Astrocyte (in vitro differentiated cells and primary cell): ENCODE results near the gene FCRLA. TPM values are rescaled to one million over a fixed set of nuclear protein-coding genes. Genes with fewer than 3 reads are reported as not detected.

Experiments
- DNase-seq: peaks from one replicate; pipeline ENCODE4 v3.0.0-alpha.2; 2010; ENCODE audit warnings: low read depth
- FAIRE-seq: peaks from 2 replicates; lab custom pipeline; 2011; peaks lifted over from hg19 to GRCh38; lab: Jason Lieb, UNC
- H2AFZ ChIP-seq: 2 replicates; pipeline ENCODE4 v1.6.0; 2012; ENCODE audit warnings: low read depth, low read length, inconsistent platforms
- H3K27ac ChIP-seq: 2 replicates; pipeline ENCODE4 v1.5.1; 2011; ENCODE audit warnings: low read depth, low read length, inconsistent platforms
- H3K27me3 ChIP-seq: 2 replicates; pipeline ENCODE4 v1.6.0; 2011; ENCODE audit warnings: low read length, inconsistent platforms; ENCODE audit not compliant: insufficient read depth
- H3K36me3 ChIP-seq: 2 replicates; pipeline ENCODE4 v1.5.1; 2011; ENCODE audit warnings: low read length, inconsistent platforms; ENCODE audit not compliant: insufficient read depth
- H3K4me1 ChIP-seq: 2 replicates; pipeline ENCODE4 v1.5.1; 2011; ENCODE audit warnings: low read length, inconsistent platforms; ENCODE audit not compliant: insufficient read depth
- H3K4me2 ChIP-seq: 2 replicates; pipeline ENCODE4 v1.6.0; 2012; ENCODE audit warnings: low read length, inconsistent platforms
- H3K4me3 ChIP-seq: 2 replicates; pipeline ENCODE4 v1.5.1; 2011; ENCODE audit warnings: low read depth, mild to moderate bottlenecking, low read length, inconsistent platforms; ENCODE audit not compliant: insufficient read depth
- H3K79me2 ChIP-seq: 2 replicates; pipeline ENCODE4 v1.6.0; 2012; ENCODE audit warnings: mild to moderate bottlenecking, low read length, inconsistent platforms; ENCODE audit not compliant: insufficient read depth
- H3K9ac ChIP-seq: 2 replicates; pipeline ENCODE4 v1.6.0; 2012; ENCODE audit warnings: mild to moderate bottlenecking, low read length, inconsistent platforms
- H3K9me3 ChIP-seq: 2 replicates; pipeline ENCODE4 v1.5.1; 2012; ENCODE audit warnings: low read depth, mild to moderate bottlenecking, low read length, inconsistent platforms; ENCODE audit not compliant: insufficient read depth
- H4K20me1 ChIP-seq: 2 replicates; pipeline ENCODE4 v1.6.0; 2012; ENCODE audit warnings: low read length, inconsistent platforms; ENCODE audit not compliant: insufficient read depth
- H3K27ac Mint-ChIP-seq: one replicate; pipeline ENCODE4 v1.8.0; 2021; ENCODE audit warnings: mild to moderate bottlenecking, mixed read lengths; ENCODE audit not compliant: unreplicated experiment
- H3K27me3 Mint-ChIP-seq: one replicate; pipeline ENCODE4 v1.8.0; 2021; ENCODE audit warnings: low read depth, mixed read lengths; ENCODE audit not compliant: unreplicated experiment
- H3K36me3 Mint-ChIP-seq: one replicate; pipeline ENCODE4 v1.8.0; 2021; ENCODE audit warnings: low read depth, mixed read lengths; ENCODE audit not compliant: unreplicated experiment
- H3K4me1 Mint-ChIP-seq: one replicate; pipeline ENCODE4 v1.8.0; 2021; ENCODE audit warnings: low read depth, mixed read lengths; ENCODE audit not compliant: unreplicated experiment
- H3K4me3 Mint-ChIP-seq: one replicate; pipeline ENCODE4 v1.8.0; 2021; ENCODE audit warnings: mild to moderate bottlenecking, moderate library complexity, mixed read lengths; ENCODE audit not compliant: unreplicated experiment
- H3K9me3 Mint-ChIP-seq: one replicate; pipeline ENCODE4 v1.8.0; 2021; ENCODE audit warnings: mild to moderate bottlenecking, mixed read lengths; ENCODE audit not compliant: unreplicated experiment
- EZH2 ChIP-seq: IDR thresholded peaks from 2 replicates; pipeline ENCODE4 v1.6.1; 2012; ENCODE audit warnings: mild to moderate bottlenecking, low read length, inconsistent platforms; ENCODE audit not compliant: insufficient read depth
- total RNA-seq: library from RNA; stranded (reverse); gene quantifications from 2 replicates; pipeline ENCODE4 v1.2.1, GENCODE V29; 2021
- TF ChIP-seq, protein P1 (sequence below): IDR thresholded peaks from 2 replicates; pipeline ENCODE4 v1.5.1; 2011; ENCODE audit warnings: low read depth, mild to moderate bottlenecking, inconsistent platforms, low read length, moderate library complexity; ENCODE audit not compliant: insufficient read depth

Gene FCRLA
- total RNA-seq, 1 donor from 2014 or later, result 0.45 TPM

DNA sequence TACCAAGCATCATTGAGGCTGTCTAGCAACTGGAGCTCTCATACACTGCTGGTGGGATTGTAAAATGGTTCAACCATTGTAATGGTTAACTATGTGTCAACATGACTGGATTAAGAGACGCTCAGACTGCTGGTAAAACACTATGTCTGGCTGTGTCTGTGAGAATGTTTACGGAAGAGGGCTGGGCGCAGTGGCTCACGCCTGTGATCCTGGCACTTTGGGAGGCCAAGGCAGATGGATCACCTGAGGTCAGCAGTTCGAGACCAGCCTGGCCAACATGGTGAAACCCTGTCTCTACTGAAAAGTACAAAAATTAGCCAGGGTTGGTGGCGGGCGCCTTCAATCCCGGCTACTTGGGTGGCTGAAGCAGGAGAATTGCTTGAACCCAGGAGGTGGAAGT is 4.8 kb upstream of the FCRLA start:
- FAIRE-seq (no peak), DNase-seq (no peak)
- Histone ChIP-seq H3K79me2 (no peaks in the 10 kb centered on the region), H3K27me3 (no peaks in the 10 kb centered on the region), H2AFZ (no peak overlapping the region), H3K4me1 (peaks cover 10% of the 10 kb centered on the region), H3K9ac (no peak overlapping the region), H3K36me3 (no peaks in the 10 kb centered on the region), H3K27ac (no peak overlapping the region), H4K20me1 (no peaks in the 10 kb centered on the region), H3K9me3 (no peaks in the 10 kb centered on the region), H3K4me2 (no peak overlapping the region), H3K4me3 (no peak overlapping the region)
- Mint-ChIP-seq H3K36me3 (no peaks in the 10 kb centered on the region), H3K4me1 (peaks cover 3% of the 10 kb centered on the region), H3K27ac (no peak overlapping the region), H3K4me3 (no peak overlapping the region), H3K27me3 (peaks cover 9% of the 10 kb centered on the region), H3K9me3 (peaks cover 2% of the 10 kb centered on the region)
- no peak for TF ChIP-seq EZH2
- TF ChIP-seq, protein P1, sequence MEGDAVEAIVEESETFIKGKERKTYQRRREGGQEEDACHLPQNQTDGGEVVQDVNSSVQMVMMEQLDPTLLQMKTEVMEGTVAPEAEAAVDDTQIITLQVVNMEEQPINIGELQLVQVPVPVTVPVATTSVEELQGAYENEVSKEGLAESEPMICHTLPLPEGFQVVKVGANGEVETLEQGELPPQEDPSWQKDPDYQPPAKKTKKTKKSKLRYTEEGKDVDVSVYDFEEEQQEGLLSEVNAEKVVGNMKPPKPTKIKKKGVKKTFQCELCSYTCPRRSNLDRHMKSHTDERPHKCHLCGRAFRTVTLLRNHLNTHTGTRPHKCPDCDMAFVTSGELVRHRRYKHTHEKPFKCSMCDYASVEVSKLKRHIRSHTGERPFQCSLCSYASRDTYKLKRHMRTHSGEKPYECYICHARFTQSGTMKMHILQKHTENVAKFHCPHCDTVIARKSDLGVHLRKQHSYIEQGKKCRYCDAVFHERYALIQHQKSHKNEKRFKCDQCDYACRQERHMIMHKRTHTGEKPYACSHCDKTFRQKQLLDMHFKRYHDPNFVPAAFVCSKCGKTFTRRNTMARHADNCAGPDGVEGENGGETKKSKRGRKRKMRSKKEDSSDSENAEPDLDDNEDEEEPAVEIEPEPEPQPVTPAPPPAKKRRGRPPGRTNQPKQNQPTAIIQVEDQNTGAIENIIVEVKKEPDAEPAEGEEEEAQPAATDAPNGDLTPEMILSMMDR, result no peak

- H3K4me3 ChIP-seq, result no peak overlapping the region
- no peak overlapping the region for H2AFZ ChIP-seq
- peaks cover 11% of the 10 kb centered on the region for H3K4me1 ChIP-seq
- Mint-ChIP-seq H3K4me3 (no peak overlapping the region), H3K27ac (no peak overlapping the region), H3K36me3 (no peaks in the 10 kb centered on the region), H3K27me3 (peaks cover 7% of the 10 kb centered on the region), H3K4me1 (peaks cover 3% of the 10 kb centered on the region), H3K9me3 (no peaks in the 10 kb centered on the region)
- no peaks in the 10 kb centered on the region for H3K9me3 ChIP-seq
- no peak overlapping the region for H3K4me2 ChIP-seq
- H3K9ac ChIP-seq, result no peak overlapping the region
- H4K20me1 ChIP-seq, result no peaks in the 10 kb centered on the region
- no peaks in the 10 kb centered on the region for H3K79me2 ChIP-seq
- TF ChIP-seq, protein P1, result no peak
- TF ChIP-seq EZH2, result no peak
- peak overlapping the region; percentile 98 for H3K27ac ChIP-seq
- DNase-seq, result no peak
- FAIRE-seq, result no peak
- H3K27me3 ChIP-seq, result no peaks in the 10 kb centered on the region
- H3K36me3 ChIP-seq, result no peaks in the 10 kb centered on the region
These were observed 1.5 kb upstream of the FCRLA start for GRCh38 chr1:161705537-161705936.

DNA sequence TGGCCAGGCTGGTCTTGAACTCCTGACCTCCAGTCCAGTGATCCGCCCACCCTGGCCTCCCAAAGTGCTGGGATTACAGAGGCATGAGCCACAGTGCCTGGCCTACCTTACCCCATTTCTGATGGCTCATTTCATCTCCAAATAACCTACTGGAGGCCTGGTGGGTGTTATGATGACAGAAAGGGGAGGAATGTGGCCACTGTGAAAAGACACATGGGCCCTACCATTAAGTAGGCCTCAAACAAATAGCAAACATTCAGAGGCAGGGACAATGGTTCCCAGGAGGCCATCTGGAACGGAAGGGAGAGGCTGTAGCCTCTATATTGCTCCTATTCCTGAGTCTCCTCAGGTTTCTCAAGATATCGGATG is 932 bp upstream of the FCRLA start:
- Histone ChIP-seq H3K4me2 (peak overlapping the region; percentile 72), H3K36me3 (no peaks in the 10 kb centered on the region), H3K79me2 (no peaks in the 10 kb centered on the region), H3K27me3 (no peaks in the 10 kb centered on the region), H4K20me1 (no peaks in the 10 kb centered on the region), H3K9ac (peak overlapping the region; percentile 79), H2AFZ (peak overlapping the region; percentile 79), H3K27ac (peak overlapping the region; percentile 98), H3K4me3 (no peak overlapping the region), H3K4me1 (peaks cover 11% of the 10 kb centered on the region), H3K9me3 (no peaks in the 10 kb centered on the region)
- H3K4me3 Mint-ChIP-seq, result no peak overlapping the region
- H3K9me3 Mint-ChIP-seq, result no peaks in the 10 kb centered on the region
- no peak for FAIRE-seq
- H3K27ac Mint-ChIP-seq, result no peak overlapping the region
- no peaks in the 10 kb centered on the region for H3K36me3 Mint-ChIP-seq
- peaks cover 7% of the 10 kb centered on the region for H3K27me3 Mint-ChIP-seq
- TF ChIP-seq, protein P1, result no peak
- TF ChIP-seq EZH2, result no peak
- peak; percentile 72 for DNase-seq
- peaks cover 3% of the 10 kb centered on the region for H3K4me1 Mint-ChIP-seq
